ENCODE results near the gene NOD1.

The NOD1 gene

DNA sequence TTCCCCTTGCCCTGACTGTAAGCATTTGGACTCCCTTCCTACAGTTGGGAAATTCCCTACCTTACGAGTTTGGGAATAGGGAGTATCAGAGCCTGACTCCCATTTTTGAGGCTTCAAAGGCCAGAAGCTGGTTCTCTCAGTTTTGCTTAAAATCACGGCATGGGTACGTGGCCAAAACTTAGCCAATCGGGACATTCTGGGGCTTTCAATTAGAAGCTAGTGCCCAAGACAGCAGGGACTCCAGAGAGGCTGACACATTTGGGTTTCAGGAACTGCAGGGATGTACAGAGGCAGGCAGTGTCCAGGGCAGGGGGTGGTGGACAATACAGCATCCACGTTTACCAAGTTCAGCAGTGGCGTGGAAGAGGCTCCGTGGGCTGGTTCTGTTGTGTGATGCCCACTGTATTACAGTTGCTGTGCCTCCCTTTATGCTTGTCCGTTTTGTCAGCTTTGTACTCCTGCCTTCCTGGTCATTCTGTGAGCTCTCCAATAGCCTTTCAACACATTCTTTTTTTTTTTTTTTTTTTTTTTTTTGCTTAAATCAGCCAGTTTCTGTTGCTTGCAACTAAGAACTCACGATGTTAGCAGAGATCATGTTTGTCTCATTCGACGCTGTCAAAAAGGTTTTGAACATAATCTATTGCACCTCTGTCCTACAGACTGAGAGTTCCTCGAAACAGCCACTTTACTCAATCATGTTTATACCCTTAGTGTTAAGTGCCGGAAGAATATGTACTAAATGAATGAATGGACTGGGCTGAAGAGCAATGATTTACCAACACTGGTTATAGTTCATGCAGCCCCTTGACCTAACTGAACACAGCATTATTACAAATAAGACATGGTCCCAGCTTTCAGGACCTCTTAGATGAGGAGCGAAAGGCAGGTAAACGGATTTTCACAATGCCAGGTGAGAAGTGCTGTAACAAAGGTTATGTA, 25.0 kb upstream of the NOD1 start:
- TF ChIP-seq, protein P1, sequence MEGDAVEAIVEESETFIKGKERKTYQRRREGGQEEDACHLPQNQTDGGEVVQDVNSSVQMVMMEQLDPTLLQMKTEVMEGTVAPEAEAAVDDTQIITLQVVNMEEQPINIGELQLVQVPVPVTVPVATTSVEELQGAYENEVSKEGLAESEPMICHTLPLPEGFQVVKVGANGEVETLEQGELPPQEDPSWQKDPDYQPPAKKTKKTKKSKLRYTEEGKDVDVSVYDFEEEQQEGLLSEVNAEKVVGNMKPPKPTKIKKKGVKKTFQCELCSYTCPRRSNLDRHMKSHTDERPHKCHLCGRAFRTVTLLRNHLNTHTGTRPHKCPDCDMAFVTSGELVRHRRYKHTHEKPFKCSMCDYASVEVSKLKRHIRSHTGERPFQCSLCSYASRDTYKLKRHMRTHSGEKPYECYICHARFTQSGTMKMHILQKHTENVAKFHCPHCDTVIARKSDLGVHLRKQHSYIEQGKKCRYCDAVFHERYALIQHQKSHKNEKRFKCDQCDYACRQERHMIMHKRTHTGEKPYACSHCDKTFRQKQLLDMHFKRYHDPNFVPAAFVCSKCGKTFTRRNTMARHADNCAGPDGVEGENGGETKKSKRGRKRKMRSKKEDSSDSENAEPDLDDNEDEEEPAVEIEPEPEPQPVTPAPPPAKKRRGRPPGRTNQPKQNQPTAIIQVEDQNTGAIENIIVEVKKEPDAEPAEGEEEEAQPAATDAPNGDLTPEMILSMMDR (IDR thresholded peaks at IDR 0.05; ENCODE audit: control insufficient read depth, extremely low read depth, insufficient read depth), result no peak
- no peak for DNase-seq (ENCODE audit: low read depth)
- peak overlapping the region; percentile 82 for H3K4me3 ChIP-seq (ENCODE audit: low read depth, low read length)

DNA sequence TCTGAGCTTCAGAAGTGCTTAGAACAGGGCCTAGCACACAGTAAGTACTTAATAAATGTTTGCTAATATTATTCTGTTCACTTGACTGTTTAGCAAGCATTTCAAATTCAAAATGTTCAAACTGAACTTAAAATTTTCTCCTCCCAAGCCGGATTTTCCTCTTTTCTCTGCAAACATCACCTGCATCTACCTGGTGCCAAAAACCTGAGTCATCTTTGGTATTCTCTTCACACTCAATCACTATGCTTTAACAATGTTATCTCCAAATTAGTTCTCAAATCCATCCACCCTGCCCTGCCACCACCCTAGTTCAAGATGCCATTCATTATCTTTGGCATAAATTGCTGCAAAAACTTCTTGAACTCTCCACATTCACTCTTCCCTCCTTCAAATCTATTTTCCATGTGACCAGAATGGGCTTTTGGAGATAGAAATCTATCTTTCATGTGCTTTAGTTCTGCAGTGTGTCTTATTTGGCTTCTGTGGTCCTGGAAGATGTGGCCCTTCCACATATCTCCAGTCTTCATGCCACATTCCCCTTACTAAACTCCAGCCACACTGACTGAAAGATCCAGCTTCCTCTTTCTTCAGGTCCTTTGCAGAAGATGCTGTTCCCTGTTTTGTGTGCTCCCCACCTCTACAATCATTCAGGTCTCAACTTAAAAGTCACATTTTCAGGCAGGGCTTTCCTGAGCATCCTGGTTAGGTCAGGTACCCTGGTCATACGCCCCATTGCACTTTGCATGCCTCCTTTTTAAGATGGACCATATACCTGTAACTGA, 24.1 kb upstream of the NOD1 start:
- TF ChIP-seq, protein P1 (IDR thresholded peaks at IDR 0.05; ENCODE audit: control insufficient read depth, extremely low read depth, insufficient read depth), result no peak
- H3K4me3 ChIP-seq (ENCODE audit: low read depth, low read length), result peak overlapping the region; percentile 82
- no peak for DNase-seq (ENCODE audit: low read depth)

DNA sequence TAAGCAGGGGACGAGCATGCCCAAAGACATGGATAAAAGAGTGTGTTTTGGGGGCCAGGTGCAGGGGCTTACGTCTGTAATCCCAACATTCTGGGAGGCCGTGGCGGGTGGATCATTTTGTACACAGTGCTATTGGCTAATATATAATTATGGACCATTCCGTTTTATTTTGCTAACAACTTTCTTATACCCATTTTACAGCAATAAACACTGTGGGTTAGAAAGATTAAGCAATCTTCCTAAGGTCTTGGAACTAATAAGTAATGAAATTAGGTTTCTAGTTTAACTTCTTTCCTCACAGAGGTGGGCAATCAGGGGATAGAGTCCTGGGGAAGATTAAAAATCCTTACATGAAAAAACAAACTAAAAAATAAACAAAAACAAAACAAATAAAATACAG, 22.7 kb upstream of the NOD1 start:
- no peak for DNase-seq (ENCODE audit: low read depth)
- TF ChIP-seq, protein P1 (IDR thresholded peaks at IDR 0.05; ENCODE audit: control insufficient read depth, extremely low read depth, insufficient read depth), result no peak
- H3K4me3 ChIP-seq (ENCODE audit: low read depth, low read length), result no peak overlapping the region

DNA sequence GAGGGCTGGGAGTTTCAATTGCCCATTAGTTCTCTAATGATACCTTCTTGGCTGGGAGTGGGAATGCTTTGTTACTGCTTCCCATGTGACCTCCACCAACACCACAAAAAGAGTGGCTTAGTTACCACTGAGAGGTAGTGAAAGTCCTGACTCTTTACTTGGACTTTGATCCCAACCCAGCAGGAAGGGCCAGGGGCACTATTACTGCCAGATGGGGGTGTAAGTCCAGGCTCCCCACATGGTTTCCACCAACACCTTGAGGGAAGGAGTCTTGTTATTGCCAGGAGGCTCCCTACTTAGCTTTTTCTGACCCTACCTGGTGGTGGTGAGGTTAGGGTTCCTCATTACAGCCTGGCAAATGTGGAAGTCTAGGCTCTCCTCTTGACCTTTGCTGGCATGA, 14.6 kb upstream of the NOD1 start:
- TF ChIP-seq, protein P1 (IDR thresholded peaks at IDR 0.05; ENCODE audit: control insufficient read depth, extremely low read depth, insufficient read depth), result no peak
- no peak for DNase-seq (ENCODE audit: low read depth)
- H3K4me3 ChIP-seq (ENCODE audit: low read depth, low read length), result no peak overlapping the region

DNA sequence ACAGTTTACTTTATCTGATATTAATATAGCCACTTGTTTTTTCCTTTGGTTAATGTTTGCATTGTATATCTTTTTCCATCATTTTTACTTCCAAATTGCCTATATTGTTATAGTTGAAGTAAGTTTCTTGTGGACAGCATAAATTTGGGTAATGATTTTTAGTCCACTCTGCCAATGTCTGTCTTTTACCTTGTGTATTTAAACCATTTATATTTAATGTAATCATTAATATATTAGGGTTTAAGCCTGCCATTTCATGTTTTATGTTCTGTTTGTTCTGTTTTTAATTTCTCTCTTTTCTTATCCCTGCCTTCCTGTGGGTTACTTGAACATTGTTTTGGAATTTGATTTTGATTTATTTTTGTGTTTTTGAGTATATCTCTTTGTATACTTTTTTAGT, 12.8 kb upstream of the NOD1 start:
- TF ChIP-seq, protein P1 (IDR thresholded peaks at IDR 0.05; ENCODE audit: control insufficient read depth, extremely low read depth, insufficient read depth), result no peak
- no peak for DNase-seq (ENCODE audit: low read depth)
- no peak overlapping the region for H3K4me3 ChIP-seq (ENCODE audit: low read depth, low read length)

DNA sequence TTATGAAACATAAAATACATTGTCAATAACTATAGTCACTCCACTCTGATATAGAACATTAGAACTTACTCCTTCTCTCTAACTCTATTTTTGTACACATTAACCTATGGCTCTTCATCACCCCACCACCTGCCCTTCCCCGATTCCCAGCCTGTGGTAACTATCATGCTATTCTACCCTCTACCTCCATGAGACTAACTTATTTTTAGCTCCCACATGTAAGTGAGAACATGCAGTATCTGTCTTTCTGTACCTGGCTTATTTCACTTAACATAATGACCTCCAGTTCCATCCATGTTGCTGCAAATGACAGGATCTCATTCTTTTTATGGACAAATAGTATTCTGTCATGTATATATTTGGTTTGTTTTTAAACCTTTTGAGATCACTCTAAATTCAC, 8.8 kb upstream of the NOD1 start:
- H3K4me3 ChIP-seq (ENCODE audit: low read depth, low read length), result no peak overlapping the region
- TF ChIP-seq, protein P1 (IDR thresholded peaks at IDR 0.05; ENCODE audit: control insufficient read depth, extremely low read depth, insufficient read depth), result no peak
- DNase-seq (ENCODE audit: low read depth), result no peak

Data from LNCaP clone FGC (cell line).